Endothelial cell of umbilical vein (primary cell): ENCODE data around the gene SMIM44.

Experiments
- POLR2A ChIP-seq: IDR thresholded peaks from 2 replicates; pipeline ENCODE4 v1.6.1; 2012; ENCODE audit warnings: low read depth, mild to moderate bottlenecking, control low read depth, low read length
- POLR2AphosphoS5 ChIP-seq: IDR thresholded peaks from 2 replicates; pipeline ENCODE4 v1.6.1; 2012; ENCODE audit warnings: low read depth, mild to moderate bottlenecking, control low read depth, low read length, moderate library complexity; ENCODE audit not compliant: insufficient read depth
- TF ChIP-seq, protein P1 (sequence below), 2 donors: IDR thresholded peaks; 1 replicate in 1 of 2; 2 replicates in 1 of 2; pipeline ENCODE4 v1.5.1; 2011; ENCODE audit warnings: low read length in 2 of 2, mild to moderate bottlenecking in 2 of 2, moderate library complexity in 2 of 2, control low read depth in 1 of 2, inconsistent platforms in 1 of 2, low read depth in 1 of 2; ENCODE audit not compliant: insufficient read depth in 1 of 2; ENCODE audit errors: extremely low read depth in 1 of 2

DNA sequence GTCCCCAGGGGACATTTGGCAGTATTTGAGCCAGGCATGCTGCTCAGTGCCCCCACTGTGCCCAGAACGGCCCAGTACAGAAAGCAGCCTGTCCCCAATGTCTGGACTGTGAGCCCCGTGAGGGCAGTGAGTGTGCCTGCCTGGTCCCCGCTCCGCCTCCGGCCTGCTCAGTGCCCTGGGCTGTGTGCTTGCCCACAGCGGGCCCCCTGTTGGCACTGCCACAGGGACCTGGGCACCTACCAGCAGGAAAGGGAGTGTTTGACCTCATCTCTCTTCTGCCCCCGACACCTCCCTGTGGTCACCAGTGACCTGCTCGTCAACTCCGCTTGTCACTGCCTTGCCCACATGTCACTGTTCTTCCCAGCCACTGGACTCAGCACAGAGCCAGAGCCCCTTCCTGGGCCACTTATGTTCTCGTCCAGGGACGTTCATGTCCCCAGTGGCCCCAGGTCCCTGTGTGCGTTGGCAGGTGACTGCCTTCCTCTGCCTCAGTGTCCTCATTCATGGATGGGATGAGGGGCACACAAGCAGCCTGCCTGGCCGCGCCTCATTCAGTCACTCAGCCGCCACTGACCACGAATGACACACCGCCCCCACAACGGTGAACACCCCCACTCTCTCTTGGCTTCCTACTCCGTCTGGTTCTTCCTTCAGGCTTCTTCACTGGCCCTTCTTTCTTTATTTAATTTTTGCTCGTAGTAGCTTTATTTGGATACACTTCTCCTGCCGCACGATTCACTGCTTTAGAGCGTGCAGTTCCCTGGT lies 25.7 kb upstream of the SMIM44 start:
- no peak for TF ChIP-seq POLR2A
- TF ChIP-seq, protein P1, sequence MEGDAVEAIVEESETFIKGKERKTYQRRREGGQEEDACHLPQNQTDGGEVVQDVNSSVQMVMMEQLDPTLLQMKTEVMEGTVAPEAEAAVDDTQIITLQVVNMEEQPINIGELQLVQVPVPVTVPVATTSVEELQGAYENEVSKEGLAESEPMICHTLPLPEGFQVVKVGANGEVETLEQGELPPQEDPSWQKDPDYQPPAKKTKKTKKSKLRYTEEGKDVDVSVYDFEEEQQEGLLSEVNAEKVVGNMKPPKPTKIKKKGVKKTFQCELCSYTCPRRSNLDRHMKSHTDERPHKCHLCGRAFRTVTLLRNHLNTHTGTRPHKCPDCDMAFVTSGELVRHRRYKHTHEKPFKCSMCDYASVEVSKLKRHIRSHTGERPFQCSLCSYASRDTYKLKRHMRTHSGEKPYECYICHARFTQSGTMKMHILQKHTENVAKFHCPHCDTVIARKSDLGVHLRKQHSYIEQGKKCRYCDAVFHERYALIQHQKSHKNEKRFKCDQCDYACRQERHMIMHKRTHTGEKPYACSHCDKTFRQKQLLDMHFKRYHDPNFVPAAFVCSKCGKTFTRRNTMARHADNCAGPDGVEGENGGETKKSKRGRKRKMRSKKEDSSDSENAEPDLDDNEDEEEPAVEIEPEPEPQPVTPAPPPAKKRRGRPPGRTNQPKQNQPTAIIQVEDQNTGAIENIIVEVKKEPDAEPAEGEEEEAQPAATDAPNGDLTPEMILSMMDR (IDR thresholded peaks at IDR 0.05; ENCODE audit: extremely low read depth in 1 of 2, insufficient read depth in 1 of 2, low read depth in 1 of 2, low read length in 2 of 2), result no peak
- TF ChIP-seq POLR2AphosphoS5, result no peak
